NK-92 (cell line): ENCODE data around the gene TBX4.

ENCODE experiments used
- DNase-seq: peaks from one replicate; lab custom pipeline; 2025; ENCODE audit not compliant: unreplicated experiment; lab: John Stamatoyannopoulos, UW

TBX4 gene

DNA sequence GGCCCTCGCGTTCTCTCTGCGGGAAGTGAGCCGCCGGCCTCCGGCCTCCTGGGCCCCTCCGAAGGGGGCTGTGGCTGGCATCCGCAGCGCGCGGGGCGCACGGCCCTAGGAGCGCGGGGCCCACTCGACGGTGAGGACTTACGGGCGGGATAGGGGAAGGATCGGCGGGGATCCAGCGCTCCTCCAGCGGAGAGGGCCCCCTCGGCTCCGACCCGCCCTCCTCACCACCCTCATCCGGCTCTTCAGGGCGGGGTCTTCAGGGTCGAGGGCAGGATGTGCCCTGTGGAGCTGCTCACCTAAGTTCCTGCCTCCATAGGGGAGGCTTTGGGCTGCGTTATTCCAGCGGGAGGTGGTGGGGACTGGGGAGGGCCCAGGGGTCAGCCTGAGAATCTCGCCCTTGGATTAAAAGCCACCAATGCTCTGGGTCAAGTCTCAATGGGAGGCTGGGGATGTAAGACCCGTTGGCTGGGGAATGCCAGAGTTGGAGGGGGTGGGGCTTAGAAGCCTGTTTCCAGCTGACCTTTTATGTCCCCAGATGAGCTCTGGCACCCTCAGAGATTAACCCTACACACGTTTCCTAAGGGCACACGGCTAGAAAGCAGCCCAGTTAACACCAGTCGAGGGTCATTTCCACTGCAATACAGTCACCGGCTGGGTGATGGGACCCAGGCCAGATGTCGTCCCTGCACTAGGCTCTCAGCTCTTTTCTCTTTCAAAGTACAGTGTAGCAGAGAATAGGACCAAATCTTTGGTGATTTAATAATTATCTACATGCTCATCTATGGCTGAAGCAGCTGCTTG, 39.2 kb upstream of the TBX4 start:
- no peak for DNase-seq

DNA sequence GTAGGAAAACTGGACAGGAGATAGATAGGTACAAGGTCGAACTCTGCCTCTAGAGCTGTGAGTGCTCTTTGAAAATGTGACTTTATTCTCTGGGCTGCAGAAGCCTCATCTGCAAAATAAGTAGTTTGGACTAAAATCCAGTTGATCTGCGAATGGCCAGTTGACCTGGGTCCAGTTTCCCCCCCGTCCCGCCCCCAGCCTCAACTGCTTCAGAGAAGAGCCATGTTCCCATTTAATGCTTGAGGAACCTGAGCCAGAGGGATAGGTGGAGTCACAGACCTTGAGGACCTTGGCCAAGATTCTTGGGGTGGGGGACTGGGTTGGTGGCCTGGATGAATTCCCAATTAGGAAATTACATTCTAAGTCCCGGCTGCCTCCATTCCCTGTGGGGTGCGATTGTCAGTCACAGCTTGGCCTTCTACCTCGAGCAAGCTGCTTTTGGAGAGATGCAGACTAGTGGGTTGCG, 38.5 kb upstream of the TBX4 start:
- DNase-seq, result no peak

DNA sequence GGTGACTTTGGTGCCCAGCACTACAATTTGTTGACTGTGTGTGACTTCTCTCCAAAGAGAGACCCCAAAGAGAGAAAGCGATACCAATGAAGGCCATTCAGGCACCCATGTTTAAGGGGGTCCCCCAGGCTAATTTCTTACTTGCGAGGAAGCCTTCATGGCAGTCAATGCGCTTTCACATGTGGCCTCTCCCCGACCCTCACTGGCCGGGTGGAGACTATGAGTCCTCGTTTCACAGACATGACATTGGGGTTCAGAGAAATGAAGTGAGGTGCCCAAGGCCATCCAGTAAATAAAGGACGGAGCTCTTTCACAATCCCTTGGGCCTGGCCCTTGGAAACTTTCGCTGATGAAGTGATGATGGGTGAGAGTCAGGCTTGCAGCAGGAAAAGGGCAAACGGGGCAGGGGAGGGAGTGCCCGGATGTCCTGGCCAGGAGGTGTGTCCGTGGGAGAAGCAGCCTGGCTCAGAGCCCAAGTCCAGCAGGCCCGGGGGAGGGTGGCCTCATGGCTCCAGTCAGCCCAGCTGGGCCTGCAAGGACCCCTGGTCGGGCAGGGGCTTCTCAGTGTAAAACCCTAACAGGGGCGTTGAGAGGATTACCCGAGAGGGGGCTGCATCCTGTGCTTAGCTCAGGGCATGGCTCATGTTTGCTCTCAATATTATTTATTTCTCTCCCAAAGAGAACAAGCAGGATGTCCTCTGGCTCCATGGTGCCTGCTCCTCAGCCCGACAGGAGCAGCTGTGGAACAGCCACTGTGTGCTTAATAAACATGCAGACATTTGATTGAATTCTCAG, 37.9 kb upstream of the TBX4 start:
- no peak for DNase-seq

DNA sequence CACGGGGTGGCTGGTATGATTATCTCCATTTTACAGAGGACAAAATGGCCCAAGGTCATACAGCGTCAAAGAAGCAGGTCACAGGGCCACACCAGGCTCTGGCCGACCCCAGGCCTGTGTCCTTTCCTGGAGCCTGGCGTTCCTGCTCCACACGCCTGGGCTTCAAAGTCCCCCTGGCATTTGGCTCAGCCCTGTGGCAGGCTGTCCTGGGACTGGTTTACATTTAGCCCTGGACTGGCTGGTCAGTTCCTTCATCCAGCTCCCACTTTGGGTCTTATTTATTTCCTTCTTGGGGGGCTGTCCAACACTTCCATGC, 37.3 kb upstream of the TBX4 start:
- no peak for DNase-seq

DNA sequence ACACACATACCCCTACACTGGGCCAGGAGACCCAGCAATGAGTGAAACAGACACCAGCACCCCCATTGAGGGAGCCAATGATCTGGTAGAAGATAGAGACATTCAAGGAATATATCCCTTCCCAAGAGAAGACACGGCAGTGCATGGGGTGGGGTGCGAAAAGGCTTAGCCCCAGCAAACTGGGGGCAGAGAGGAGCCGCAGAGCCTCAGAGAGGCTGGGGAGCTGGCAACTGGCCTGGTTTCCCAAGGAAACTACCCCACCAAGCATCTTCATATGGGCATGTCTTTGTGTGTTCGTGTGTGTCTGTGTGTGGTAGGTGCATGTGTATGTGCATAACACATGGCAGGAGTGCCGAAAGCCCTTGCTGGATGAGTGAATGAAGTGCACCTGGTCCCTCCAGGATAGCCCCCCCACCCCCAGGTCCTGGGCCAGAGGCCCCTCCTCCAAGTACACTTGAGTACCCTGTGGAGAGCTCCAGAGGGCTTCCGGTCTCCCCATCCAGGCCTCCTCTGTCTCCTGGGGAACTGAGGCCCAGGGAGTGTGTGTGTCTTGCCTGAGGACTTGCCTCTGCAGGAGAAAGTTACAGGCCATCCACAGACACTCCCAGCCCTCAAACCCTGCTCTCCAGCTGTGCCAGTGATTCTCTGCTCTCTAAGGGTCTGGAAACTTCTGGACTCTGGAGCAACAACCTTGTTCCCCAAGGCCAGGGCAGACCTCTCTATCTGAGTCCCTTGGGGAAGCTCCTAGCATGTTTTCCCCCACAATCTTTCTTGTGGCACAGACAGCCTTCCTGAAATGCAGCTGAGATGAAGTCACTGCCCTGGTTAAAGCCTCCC, 36.6 kb upstream of the TBX4 start:
- no peak for DNase-seq

DNA sequence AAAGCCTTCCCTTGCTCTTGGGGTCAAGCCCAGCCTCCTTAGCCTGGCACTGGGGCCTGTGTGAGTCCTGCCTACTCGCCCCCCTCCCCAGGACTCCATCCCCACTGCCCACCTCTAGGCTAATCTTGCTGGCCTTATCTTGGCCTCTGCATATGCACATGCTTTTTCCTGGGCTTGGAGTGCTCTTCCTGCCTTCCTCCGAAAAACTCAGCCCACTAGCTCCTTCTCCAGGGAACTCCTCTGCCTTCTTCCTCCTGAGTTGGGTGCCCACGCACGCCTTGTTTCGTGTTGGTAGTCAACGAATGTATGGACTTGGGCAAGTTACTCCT, 36.0 kb upstream of the TBX4 start:
- DNase-seq, result no peak

DNA sequence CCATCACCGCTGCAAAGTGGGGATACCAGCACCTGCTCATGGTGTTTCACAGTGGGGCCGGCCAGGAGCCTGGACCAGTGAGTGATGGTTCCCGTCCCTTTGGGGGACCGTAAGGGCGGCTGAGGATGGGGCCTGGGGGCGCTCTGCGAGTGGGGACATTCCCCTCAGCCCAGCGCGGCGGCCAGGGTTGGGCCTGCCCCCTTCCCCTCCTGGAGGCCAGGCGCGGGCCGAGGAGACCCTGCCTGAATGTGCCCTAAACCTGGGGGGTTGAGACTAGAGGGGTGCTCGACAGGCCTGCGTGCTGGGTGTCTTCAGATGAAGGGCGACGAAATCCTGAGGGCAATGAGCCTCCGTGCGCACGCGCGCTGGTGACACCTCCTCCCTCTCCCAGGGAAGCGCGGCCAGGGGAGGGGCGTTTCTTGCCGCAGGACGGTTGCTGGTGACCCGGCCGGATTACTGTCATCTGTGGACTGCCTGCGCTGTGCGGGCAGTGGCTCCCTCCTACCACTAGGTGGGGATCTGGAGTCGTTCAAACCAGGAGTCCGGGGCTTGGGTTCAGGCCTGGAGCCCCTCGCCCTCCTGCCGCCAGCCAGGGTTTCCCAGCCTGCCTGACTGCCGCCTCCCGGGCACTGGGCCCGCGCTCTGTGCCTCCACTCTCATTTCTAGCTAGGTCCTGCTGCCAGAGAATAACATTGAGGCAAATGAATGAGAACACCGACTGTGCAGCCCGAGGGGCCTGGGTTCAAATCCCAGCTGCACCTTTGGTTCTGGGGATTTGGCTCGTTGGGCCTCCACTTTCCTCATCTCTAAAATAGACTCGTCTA, 35.5 kb upstream of the TBX4 start:
- no peak for DNase-seq

DNA sequence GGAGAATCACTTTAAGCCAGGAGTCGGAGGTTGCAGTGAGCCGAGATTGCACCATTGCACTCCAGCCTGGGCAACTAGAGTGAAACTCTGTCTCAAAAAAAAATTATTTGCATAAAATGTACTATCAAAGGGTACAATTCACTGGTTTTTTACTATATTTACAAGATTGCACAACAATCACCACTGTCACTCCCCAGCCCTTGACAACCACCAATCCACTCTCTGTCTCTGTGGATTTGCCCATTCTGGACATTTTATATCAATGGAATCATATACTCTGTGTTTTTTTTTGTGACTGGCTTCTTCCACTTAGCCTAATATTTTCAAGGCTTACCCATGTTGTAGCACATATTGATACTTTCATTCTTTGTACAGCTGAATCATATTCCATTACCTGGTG, 33.8 kb upstream of the TBX4 start:
- DNase-seq, result no peak

DNA sequence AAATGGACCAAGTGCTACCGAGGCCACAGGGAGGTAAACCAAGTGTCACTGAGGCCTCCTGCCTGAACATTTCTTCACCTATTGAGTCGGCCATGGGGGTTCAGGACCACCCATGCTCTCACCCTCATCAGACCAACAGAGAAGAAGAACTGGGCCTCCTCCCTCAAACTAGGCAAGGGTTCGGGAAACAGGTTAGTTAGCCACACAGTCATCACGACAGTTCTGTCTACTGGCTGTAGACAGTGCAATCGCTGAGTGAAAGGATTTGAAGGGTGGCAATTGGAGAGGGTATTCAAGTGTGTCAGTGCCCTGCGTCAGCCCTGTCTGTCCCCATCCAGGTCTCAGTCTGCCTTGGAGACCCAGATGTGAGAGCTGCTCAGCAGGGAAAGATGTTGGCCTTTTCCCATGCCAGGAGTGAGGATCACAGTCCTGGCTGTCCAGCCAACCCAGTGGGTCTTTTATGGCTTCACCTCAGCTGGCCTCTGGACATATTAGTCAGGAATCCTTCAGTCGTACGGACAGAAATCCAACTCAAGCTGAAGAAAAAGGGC, 32.7 kb upstream of the TBX4 start:
- DNase-seq, result no peak

DNA sequence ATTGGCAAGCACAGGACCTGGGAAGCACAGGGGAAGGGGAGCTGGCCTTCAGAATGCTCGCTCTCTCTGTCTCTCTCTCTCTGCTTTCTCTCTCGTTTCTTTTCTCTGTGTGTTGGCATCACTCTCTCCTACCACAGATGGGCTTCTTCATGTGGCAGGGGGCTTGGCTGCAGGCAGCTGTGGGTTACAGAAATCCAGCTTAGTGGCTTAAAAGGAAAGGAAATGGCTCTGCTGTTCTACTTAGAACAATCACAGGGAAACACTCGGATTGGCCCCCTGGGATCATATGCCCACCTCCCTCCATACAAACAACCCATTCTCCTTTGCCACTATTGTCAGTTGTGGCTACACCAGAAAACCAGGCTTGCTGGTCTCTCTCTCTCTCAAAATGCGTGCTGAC, 32.2 kb upstream of the TBX4 start:
- DNase-seq, result no peak

DNA sequence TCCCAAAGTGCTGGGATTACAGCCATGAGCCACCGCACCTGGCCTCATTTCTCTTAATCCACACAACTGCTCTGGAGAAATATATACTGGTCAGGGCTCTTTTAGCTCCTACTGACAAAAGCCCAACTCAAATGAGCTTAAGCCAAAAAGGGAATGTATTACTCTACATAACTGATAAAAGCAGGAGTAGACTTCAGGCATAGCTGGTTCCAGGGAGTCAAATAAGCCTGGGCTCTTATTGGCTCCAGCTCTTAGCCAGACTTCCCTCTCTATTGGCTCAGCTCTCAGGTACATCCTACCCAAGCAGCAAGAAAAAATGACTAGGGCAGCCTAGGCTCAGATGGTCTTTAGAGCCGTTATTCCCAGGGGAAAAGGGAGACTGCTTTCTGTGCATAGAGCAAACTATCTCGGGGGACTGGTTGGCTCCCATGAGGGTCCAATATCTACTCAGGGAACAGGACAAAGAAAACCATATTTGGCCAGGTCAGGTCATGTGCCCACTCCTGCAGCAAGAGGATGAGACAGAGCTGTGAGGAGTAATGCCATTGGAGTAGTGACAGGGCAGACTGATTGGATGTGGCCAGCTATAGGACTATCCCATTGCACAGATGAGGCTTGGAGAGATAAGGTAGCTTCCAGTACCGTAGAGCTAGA, 31.4 kb upstream of the TBX4 start:
- no peak for DNase-seq

DNA sequence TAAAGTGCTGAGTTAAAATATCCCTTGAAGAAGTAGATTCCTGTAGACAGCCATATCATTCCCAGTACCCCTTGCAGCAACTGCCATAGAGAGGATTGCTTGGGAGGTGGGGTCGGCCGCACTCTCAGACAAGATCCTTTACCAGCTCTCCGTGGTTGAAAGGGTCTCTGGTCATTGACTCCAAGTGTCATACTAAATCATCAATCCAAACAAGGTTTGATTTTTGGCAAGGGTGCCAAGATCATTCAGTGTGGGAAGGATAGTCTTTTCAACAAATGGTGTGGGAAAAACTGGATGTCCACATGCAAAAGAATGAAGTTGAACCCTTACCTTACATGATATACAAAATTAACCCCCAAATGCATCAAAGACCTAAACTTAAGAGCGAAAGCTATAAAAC, 30.8 kb upstream of the TBX4 start:
- no peak for DNase-seq

DNA sequence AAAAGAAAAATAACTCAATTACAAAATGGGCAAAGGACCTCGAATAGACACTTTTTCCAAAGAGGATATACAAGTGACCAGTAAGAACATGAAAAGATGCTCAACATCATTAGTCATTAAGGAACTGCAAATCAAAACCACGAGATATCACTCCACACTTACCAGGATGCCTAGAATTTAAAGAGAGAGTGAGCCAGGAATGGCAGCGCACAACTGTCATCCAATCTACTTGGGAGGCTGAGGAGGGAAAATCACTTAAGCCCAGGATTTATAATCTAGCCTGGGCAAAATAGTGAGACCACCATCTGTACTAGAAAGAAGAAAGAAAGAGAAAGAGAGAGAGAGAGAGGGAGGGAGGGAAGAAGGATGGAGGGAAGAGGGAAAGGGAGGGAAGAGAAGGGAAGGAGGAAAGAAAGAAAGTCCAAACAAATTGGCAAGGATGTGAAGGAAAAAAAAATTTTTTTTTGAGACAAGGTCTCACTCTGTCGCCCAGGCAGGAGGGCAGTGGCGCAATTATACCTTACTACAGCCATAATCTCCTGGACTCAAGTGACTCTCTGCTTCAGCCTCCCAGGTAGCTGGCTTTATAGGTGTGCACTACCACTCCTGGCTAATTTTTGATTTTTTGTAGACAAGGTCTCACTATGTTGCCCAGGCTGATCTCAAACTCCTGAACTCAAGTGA, 30.0 kb upstream of the TBX4 start:
- no peak for DNase-seq

DNA sequence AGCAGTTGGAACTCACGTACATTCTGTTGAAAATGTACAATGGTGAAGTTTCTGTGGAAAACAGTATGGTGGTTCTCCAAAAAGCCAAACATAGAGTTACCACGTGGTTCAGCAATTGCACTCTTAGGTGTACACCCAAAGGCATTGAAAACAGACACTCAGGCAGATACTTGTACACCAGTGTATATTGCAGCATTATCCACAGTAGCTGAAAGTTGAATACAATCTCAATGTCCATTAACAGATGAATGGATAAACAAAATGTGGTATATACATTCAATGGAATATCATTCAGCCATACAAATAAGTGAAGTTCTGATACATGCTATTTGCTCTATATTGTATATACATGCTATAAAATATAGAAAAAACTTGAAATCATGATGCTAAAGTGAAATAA, 29.4 kb upstream of the TBX4 start:
- no peak for DNase-seq

DNA sequence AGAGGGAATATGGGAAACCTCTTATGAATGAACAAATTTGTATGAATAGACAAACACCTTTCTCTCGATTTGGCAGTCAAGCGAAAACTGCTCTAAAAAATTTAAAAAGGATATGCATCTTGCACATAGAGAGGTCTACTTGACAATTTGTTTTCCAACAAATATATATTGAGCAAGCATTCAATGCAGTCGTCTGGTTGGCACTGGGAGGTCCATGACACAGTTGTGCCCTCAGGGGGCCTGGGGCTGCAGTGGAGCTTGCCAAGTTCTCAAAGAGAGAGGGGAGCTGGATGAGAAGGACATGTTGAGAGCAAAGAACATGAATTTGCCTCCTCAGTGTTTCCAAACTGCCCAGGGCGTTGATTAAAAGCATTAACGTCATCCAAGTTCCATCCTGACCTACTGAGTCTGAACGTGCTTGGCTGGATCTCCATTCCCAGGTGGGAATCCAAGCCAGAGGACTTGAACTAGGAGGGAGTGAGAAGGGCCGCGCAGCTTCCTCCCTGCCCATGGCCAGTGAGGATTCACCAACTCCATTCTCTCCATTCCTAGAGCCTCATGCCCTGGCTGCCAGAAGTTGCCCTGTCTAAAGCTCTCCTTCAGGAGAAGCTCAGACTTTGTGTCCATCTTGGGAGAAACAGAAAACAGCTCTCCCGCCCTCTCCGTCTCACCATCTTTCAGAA, 28.1 kb upstream of the TBX4 start:
- no peak for DNase-seq

DNA sequence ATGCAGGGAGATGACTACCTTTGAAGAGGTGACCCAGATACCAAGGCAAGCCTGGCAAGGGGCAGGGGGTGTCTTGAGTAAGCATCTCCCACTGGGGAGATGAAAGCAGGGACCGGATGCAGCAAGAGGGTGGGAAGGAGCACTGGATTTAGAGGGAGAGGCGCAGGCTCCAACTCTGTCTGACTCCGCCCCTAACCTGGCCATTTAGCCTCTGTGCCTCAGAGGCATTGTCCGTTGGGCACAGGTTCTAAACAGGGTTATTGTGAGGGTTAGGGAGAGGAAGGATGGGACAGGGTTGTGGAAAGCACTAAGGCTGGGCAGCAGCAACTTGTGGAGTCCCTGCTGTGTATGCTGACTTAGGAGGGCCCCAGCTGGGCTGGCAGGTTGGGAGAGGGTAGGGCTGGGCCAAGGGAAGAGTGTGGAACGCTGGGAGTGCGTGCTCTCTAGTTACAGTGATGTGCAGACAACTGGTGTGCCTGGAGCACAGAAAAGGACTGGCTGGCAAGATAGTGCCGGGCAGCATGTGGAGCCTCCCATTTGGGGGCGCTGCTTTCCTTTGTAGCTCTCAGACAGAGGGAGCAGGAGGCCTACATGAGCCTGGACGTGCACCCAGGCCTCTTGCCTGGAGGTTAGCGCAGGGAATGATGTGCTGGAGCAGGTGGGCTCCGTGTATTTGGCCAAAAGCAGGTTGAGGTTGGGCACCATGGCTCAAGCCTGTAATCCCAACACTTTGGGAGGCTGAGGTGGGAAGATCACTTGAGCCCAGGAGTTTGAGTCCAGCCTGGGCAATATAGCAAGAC, 26.3 kb upstream of the TBX4 start:
- no peak for DNase-seq

DNA sequence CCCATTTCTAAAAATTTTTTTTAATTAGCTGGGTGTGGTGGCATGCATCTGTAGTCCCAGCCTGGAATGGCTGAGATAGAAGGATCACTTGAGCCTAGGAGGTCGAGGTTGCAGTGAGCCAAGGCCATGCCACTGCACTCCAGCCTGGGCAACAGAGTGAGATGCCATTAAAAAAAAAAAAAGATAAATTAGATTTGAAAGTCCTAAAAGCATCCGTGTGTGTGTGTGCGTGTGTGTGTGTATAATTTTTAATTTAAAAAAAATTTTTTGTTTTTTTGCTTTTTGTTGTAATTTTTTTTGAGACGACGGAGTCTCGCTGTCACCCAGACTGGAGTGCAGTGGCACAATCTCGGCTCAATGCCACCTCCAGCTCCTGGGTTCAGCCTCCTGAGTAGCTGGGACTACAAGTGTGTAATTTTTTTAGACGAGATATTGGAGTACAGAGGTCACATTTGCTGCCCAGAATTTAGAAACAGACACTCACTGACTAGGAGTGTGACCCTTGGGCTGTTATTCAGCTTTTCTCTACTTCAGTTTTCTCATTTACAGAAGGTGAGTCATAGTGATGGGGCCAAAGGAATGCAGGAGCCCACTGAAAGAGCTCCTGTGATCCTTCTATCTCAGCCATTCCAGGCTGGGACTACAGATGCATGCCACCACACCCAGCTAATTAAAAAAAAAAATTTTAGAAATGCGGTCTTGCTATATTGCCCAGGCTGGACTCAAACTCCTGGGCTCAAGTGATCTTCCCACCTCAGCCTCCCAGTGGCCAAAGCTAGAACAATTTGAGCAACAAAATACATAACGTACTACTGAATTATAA, 25.5 kb upstream of the TBX4 start:
- DNase-seq, result no peak
